ENCODE results near the gene CD3D.

GRCh38 chr11:118380571-118380970 lies 38.1 kb upstream of the CD3D start:
- TF ChIP-seq, protein P1, sequence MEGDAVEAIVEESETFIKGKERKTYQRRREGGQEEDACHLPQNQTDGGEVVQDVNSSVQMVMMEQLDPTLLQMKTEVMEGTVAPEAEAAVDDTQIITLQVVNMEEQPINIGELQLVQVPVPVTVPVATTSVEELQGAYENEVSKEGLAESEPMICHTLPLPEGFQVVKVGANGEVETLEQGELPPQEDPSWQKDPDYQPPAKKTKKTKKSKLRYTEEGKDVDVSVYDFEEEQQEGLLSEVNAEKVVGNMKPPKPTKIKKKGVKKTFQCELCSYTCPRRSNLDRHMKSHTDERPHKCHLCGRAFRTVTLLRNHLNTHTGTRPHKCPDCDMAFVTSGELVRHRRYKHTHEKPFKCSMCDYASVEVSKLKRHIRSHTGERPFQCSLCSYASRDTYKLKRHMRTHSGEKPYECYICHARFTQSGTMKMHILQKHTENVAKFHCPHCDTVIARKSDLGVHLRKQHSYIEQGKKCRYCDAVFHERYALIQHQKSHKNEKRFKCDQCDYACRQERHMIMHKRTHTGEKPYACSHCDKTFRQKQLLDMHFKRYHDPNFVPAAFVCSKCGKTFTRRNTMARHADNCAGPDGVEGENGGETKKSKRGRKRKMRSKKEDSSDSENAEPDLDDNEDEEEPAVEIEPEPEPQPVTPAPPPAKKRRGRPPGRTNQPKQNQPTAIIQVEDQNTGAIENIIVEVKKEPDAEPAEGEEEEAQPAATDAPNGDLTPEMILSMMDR (IDR thresholded peaks at IDR 0.05), result no peak
- TF ChIP-seq POLR2A (IDR thresholded peaks at IDR 0.05), result no peak
